Vagina (tissue), 2 donors: ENCODE data around the gene BCR.

Experiments used
- CTCF ChIP-seq, 3 experiments: fragments of 450-650 bp in 2 of 3; fragments of 200-600 bp in 1 of 3; sonication (generic) in 1 of 3; IDR thresholded peaks; one replicate each; pipeline ENCODE4 v1.5.1; 2017 to 2019; ENCODE audit warnings: antibody characterized with exemption in 3 of 3, mild to moderate bottlenecking in 2 of 3, moderate library complexity in 2 of 3
- POLR2A ChIP-seq, 2 donors: fragments of 450-650 bp; IDR thresholded peaks; one replicate each; pipeline ENCODE4 v1.6.1; 2017; ENCODE audit warnings: antibody characterized with exemption in 2 of 2, mild to moderate bottlenecking in 2 of 2, moderate library complexity in 2 of 2

DNA sequence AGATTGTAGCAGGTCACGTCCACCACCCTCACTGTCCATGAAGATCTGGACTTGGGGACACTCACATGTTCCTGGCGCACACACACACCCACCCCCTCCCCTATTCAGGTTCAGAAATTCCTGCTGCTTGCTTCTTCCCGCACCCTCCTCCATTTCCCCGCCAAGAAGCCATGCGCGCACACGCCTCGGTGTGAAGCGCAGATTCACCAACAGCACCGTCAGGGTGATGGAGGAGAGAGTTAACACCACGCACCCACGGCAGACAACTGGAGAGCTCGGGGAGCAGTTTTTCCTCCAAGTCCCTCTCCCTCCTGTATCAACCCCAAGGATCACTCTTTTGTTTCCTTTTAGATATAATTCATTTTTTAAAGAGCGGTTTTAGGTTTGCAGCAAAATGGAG lies 113.4 kb downstream of the BCR start:
- TF ChIP-seq CTCF (IDR thresholded peaks at IDR 0.05) (no peak), POLR2A (IDR thresholded peaks at IDR 0.05) (no peak)
